NCI-H128 (cell line): ENCODE measurements around the gene PTPRN2.

ENCODE experiments used
- DNase-seq: peaks from one replicate; lab custom pipeline; 2025; ENCODE audit not compliant: unreplicated experiment; lab: John Stamatoyannopoulos, UW

PTPRN2 gene

GRCh38 chr7:157764946-157765537, 822.6 kb downstream of the PTPRN2 start:
- DNase-seq, result no peak

- DNase-seq, result no peak
These were observed 823.4 kb downstream of the PTPRN2 start for GRCh38 chr7:157764193-157764592.

- no peak for DNase-seq
These were observed 824.2 kb downstream of the PTPRN2 start for GRCh38 chr7:157763279-157764000.

- no peak for DNase-seq
These were observed 824.8 kb downstream of the PTPRN2 start for GRCh38 chr7:157762824-157763223.

- no peak for DNase-seq
These were observed 827.5 kb downstream of the PTPRN2 start for GRCh38 chr7:157760004-157760730.

GRCh38 chr7:157759246-157759805, 828.3 kb downstream of the PTPRN2 start:
- no peak for DNase-seq

- no peak for DNase-seq
These were observed 829.0 kb downstream of the PTPRN2 start for GRCh38 chr7:157758468-157759245.

GRCh38 chr7:157757776-157758467, 829.7 kb downstream of the PTPRN2 start:
- no peak for DNase-seq

GRCh38 chr7:157757211-157757610, 830.4 kb downstream of the PTPRN2 start:
- no peak for DNase-seq

GRCh38 chr7:157755741-157756140, 831.9 kb downstream of the PTPRN2 start:
- no peak for DNase-seq

- no peak for DNase-seq
These were observed 833.2 kb downstream of the PTPRN2 start for GRCh38 chr7:157754416-157754790.

- no peak for DNase-seq
These were observed 833.8 kb downstream of the PTPRN2 start for GRCh38 chr7:157753713-157754415.

- no peak for DNase-seq
These were observed 834.8 kb downstream of the PTPRN2 start for GRCh38 chr7:157752832-157753291.

GRCh38 chr7:157751951-157752673, 835.5 kb downstream of the PTPRN2 start:
- no peak for DNase-seq

GRCh38 chr7:157751406-157751805, 836.2 kb downstream of the PTPRN2 start:
- peak; percentile 21 for DNase-seq

GRCh38 chr7:157750291-157750690, 837.3 kb downstream of the PTPRN2 start:
- DNase-seq, result no peak

- DNase-seq, result no peak
These were observed 841.6 kb downstream of the PTPRN2 start for GRCh38 chr7:157745721-157746709.
